PFSK-1 (cell line): ENCODE data around the gene MYL9.

Experiments used
- FOXP2 ChIP-seq: optimal IDR thresholded peaks from 2 replicates; pipeline ENCODE3; 2011; ENCODE audit warnings: borderline replicate concordance, control low read depth, inconsistent platforms; ENCODE audit not compliant: insufficient read depth; ENCODE audit errors: extremely low read length, extremely low read depth
- POLR2AphosphoS5 ChIP-seq: IDR thresholded peaks from 2 replicates; pipeline ENCODE4 v1.6.1; 2012; ENCODE audit warnings: low read depth, mild to moderate bottlenecking, control low read depth, low read length, moderate library complexity
- SIN3A ChIP-seq: IDR thresholded peaks from 2 replicates; pipeline ENCODE4 v1.6.1; 2012; ENCODE audit warnings: mild to moderate bottlenecking, low read length, moderate library complexity, borderline replicate concordance; ENCODE audit not compliant: insufficient read depth
- TAF1 ChIP-seq: IDR thresholded peaks from 2 replicates; pipeline ENCODE4 v1.6.1; 2012; ENCODE audit warnings: low read length, control low read depth, borderline replicate concordance; ENCODE audit not compliant: insufficient read depth
- TF ChIP-seq, protein P1 (sequence below), 2 experiments: IDR thresholded peaks; 2 replicates each; pipeline versions ENCODE4 v1.6.1 to v1.8.0; 2011 to 2012; ENCODE audit warnings: low read depth in 2 of 2, low read length in 2 of 2, control low read depth in 1 of 2, inconsistent platforms in 1 of 2, mild to moderate bottlenecking in 1 of 2, moderate library complexity in 1 of 2; ENCODE audit not compliant: insufficient read depth in 1 of 2

The MYL9 gene

DNA sequence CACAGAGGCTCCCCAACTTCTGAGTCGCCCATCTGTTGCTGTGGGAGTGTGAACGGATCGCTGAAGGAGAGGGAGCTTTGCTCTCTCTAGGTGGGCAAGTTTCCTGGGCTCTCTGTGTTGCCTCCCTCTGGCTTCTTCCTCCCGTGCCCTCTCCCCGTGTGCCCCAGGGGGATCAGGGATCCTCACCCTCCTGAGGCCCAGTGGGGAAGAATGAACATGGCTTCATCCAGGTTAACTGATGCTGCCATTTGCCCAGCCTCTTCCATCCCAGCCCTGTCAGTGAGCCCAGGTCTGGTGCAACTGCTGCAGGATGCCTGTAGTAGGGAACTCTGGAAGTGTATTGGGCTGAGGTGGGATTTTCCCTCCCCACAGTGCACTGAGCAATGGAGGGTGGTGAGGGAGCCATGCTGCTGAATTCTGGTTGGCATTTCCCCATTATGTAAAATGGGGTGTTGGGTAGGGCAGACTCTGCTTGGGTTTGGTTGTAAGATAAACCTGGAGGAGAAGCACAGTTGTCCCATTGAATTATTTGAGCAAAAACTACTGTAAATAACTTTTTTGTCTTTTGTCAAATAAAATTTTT is 52.1 kb downstream of the MYL9 start:
- TF ChIP-seq TAF1 (no peak), POLR2AphosphoS5 (no peak)

DNA sequence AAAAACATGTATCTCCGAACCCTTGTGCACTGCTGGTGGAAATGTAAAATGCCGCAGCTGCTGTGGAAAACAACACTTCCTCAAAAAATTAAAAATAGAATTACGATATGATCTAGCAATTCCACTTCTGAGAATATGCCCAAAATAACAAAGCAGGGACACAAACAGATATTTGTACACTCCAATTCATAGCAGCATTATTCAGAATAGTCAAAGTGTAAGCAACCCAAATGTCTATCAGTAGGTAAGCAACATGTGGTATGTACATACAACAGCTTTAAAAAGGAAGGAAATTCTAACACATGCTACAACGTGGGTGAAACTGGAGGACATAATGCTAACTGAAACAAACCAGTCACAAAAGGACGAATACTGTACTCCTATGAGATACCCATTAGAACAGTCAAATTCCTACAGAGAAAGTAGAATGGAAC is 58.6 kb downstream of the MYL9 start:
- TF ChIP-seq TAF1 (no peak), FOXP2 (no peak), SIN3A (no peak)
- TF ChIP-seq, protein P1, sequence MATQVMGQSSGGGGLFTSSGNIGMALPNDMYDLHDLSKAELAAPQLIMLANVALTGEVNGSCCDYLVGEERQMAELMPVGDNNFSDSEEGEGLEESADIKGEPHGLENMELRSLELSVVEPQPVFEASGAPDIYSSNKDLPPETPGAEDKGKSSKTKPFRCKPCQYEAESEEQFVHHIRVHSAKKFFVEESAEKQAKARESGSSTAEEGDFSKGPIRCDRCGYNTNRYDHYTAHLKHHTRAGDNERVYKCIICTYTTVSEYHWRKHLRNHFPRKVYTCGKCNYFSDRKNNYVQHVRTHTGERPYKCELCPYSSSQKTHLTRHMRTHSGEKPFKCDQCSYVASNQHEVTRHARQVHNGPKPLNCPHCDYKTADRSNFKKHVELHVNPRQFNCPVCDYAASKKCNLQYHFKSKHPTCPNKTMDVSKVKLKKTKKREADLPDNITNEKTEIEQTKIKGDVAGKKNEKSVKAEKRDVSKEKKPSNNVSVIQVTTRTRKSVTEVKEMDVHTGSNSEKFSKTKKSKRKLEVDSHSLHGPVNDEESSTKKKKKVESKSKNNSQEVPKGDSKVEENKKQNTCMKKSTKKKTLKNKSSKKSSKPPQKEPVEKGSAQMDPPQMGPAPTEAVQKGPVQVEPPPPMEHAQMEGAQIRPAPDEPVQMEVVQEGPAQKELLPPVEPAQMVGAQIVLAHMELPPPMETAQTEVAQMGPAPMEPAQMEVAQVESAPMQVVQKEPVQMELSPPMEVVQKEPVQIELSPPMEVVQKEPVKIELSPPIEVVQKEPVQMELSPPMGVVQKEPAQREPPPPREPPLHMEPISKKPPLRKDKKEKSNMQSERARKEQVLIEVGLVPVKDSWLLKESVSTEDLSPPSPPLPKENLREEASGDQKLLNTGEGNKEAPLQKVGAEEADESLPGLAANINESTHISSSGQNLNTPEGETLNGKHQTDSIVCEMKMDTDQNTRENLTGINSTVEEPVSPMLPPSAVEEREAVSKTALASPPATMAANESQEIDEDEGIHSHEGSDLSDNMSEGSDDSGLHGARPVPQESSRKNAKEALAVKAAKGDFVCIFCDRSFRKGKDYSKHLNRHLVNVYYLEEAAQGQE (IDR thresholded peaks at IDR 0.05; ENCODE audit: insufficient read depth in 1 of 2, low read depth in 2 of 2, low read length in 2 of 2): no peak
